GM12878 (cell line): Measurements from ENCODE around the gene SSH2. TPM values are rescaled to one million over a fixed set of nuclear protein-coding genes. Genes with fewer than 3 reads are reported as not detected.

Source experiments
- SMC3 ChIP-seq: IDR thresholded peaks from 2 replicates; pipeline ENCODE4 v1.6.1; 2011; ENCODE audit warnings: low read length, improper control_type of control experiment, borderline replicate concordance
- polyA plus RNA-seq, 11 experiments: library from polyadenylated mRNA; depleted of rRNA in 4 of 11; unstranded in 6 of 11; stranded (reverse) in 5 of 11; fragments of >200 nt; fragmentation: Nextera tagmentation in 4 of 11; fragmentation: Illumina TruSeq in 1 of 11; extraction: Ambion mirVana in 4 of 11; extraction: Trizol in 1 of 11; gene quantifications; 1 replicate in 1 of 11; 2 replicates in 10 of 11; pipeline versions ENCODE4 v1.2.1 to v1.2.3, GENCODE V29; 2011 to 2016; ENCODE audit warnings: inconsistent platforms in 2 of 11, missing spikeins in 2 of 11, low read depth in 1 of 11
- total RNA-seq, 4 experiments: library from RNA; depleted of rRNA in 3 of 4; stranded (reverse); fragments of >200 nt in 3 of 4; fragmentation: Illumina TruSeq in 1 of 4; extraction: Trizol in 1 of 4; gene quantifications; 2 replicates each; pipeline versions ENCODE4 v1.2.1 to v1.2.3, GENCODE V29; 2013 to 2021
- TF ChIP-seq, protein P1 (sequence below), 3 experiments: IDR thresholded peaks in 2 of 3; conservative IDR thresholded peaks in 1 of 3; 2 replicates each; pipeline ENCODE4 v1.5.1; 2011; ENCODE audit warnings: low read depth in 3 of 3, low read length in 3 of 3, mild to moderate bottlenecking in 3 of 3, control low read depth in 2 of 3, moderate library complexity in 2 of 3, inconsistent platforms in 1 of 3, mixed read lengths in 1 of 3; ENCODE audit not compliant: control insufficient read depth in 2 of 3, insufficient read depth in 1 of 3; ENCODE audit errors: extremely low read depth in 1 of 3
- TF ChIP-seq, protein P2 (sequence below): IDR thresholded peaks from 2 replicates; pipeline ENCODE4 v1.6.1; 2012; ENCODE audit warnings: improper control_type of control experiment, low read depth, low read length; ENCODE audit not compliant: insufficient replicate concordance
- TF ChIP-seq, protein P3 (sequence below): fragments of 450-650 bp; IDR thresholded peaks from 2 replicates; pipeline ENCODE4 v1.6.1; 2016; ENCODE audit warnings: mild to moderate bottlenecking, moderate library complexity, borderline replicate concordance
- TF ChIP-seq, protein P4 (sequence below): fragments of 450-650 bp; formaldehyde crosslinking; IDR thresholded peaks from 2 replicates; pipeline ENCODE4 v1.4.0; 2020; ENCODE audit warnings: mild to moderate bottlenecking, moderate library complexity
- TF ChIP-seq, protein P5 (sequence below): IDR thresholded peaks from 2 replicates; pipeline ENCODE4 v1.6.1; 2012; ENCODE audit warnings: low read depth, low read length, improper control_type of control experiment

The SSH2 gene
- total and polyA plus RNA-seq, 10 of the 15 experiments (the other 5 are each of a cell fraction or from before 2014, with no cell fraction given): 9.3 to 65.9 (median 34.0) TPM

DNA sequence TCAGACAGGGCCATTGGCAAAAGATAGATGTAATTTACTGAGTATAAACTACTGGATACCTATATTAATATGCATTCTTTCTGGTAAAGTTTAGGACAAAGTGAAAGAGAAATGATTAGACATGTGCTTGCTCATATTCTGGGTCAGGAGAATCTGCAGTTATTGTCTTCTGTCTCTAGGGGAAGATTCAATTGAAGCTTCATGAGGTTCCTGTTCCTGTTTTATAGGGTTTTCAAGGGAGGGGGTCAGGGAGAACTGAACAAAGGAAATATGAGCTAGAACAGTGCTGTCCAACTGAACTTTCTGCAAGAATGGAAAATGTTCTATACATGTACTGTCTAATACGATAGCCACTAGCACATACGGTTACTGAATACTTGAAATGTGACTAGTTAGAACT, 248.0 kb downstream of the SSH2 start (continued):
- TF ChIP-seq, protein P1, sequence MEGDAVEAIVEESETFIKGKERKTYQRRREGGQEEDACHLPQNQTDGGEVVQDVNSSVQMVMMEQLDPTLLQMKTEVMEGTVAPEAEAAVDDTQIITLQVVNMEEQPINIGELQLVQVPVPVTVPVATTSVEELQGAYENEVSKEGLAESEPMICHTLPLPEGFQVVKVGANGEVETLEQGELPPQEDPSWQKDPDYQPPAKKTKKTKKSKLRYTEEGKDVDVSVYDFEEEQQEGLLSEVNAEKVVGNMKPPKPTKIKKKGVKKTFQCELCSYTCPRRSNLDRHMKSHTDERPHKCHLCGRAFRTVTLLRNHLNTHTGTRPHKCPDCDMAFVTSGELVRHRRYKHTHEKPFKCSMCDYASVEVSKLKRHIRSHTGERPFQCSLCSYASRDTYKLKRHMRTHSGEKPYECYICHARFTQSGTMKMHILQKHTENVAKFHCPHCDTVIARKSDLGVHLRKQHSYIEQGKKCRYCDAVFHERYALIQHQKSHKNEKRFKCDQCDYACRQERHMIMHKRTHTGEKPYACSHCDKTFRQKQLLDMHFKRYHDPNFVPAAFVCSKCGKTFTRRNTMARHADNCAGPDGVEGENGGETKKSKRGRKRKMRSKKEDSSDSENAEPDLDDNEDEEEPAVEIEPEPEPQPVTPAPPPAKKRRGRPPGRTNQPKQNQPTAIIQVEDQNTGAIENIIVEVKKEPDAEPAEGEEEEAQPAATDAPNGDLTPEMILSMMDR (IDR thresholded peaks at IDR 0.05 in 2 of 3, conservative IDR thresholded peaks at IDR 0.05 in 1 of 3; ENCODE audit: control insufficient read depth in 2 of 3, extremely low read depth in 1 of 3, insufficient read depth in 1 of 3, low read depth in 3 of 3, low read length in 3 of 3): peak; percentile 5 to 22 (median 12); a peak in 1 of 6 replicates
- TF ChIP-seq, protein P2, sequence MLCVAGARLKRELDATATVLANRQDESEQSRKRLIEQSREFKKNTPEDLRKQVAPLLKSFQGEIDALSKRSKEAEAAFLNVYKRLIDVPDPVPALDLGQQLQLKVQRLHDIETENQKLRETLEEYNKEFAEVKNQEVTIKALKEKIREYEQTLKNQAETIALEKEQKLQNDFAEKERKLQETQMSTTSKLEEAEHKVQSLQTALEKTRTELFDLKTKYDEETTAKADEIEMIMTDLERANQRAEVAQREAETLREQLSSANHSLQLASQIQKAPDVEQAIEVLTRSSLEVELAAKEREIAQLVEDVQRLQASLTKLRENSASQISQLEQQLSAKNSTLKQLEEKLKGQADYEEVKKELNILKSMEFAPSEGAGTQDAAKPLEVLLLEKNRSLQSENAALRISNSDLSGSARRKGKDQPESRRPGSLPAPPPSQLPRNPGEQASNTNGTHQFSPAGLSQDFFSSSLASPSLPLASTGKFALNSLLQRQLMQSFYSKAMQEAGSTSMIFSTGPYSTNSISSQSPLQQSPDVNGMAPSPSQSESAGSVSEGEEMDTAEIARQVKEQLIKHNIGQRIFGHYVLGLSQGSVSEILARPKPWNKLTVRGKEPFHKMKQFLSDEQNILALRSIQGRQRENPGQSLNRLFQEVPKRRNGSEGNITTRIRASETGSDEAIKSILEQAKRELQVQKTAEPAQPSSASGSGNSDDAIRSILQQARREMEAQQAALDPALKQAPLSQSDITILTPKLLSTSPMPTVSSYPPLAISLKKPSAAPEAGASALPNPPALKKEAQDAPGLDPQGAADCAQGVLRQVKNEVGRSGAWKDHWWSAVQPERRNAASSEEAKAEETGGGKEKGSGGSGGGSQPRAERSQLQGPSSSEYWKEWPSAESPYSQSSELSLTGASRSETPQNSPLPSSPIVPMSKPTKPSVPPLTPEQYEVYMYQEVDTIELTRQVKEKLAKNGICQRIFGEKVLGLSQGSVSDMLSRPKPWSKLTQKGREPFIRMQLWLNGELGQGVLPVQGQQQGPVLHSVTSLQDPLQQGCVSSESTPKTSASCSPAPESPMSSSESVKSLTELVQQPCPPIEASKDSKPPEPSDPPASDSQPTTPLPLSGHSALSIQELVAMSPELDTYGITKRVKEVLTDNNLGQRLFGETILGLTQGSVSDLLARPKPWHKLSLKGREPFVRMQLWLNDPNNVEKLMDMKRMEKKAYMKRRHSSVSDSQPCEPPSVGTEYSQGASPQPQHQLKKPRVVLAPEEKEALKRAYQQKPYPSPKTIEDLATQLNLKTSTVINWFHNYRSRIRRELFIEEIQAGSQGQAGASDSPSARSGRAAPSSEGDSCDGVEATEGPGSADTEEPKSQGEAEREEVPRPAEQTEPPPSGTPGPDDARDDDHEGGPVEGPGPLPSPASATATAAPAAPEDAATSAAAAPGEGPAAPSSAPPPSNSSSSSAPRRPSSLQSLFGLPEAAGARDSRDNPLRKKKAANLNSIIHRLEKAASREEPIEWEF: no peak
- TF ChIP-seq, protein P3, sequence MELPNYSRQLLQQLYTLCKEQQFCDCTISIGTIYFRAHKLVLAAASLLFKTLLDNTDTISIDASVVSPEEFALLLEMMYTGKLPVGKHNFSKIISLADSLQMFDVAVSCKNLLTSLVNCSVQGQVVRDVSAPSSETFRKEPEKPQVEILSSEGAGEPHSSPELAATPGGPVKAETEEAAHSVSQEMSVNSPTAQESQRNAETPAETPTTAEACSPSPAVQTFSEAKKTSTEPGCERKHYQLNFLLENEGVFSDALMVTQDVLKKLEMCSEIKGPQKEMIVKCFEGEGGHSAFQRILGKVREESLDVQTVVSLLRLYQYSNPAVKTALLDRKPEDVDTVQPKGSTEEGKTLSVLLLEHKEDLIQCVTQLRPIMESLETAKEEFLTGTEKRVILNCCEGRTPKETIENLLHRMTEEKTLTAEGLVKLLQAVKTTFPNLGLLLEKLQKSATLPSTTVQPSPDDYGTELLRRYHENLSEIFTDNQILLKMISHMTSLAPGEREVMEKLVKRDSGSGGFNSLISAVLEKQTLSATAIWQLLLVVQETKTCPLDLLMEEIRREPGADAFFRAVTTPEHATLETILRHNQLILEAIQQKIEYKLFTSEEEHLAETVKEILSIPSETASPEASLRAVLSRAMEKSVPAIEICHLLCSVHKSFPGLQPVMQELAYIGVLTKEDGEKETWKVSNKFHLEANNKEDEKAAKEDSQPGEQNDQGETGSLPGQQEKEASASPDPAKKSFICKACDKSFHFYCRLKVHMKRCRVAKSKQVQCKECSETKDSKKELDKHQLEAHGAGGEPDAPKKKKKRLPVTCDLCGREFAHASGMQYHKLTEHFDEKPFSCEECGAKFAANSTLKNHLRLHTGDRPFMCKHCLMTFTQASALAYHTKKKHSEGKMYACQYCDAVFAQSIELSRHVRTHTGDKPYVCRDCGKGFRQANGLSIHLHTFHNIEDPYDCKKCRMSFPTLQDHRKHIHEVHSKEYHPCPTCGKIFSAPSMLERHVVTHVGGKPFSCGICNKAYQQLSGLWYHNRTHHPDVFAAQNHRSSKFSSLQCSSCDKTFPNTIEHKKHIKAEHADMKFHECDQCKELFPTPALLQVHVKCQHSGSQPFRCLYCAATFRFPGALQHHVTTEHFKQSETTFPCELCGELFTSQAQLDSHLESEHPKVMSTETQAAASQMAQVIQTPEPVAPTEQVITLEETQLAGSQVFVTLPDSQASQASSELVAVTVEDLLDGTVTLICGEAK: no peak
- TF ChIP-seq, protein P4, sequence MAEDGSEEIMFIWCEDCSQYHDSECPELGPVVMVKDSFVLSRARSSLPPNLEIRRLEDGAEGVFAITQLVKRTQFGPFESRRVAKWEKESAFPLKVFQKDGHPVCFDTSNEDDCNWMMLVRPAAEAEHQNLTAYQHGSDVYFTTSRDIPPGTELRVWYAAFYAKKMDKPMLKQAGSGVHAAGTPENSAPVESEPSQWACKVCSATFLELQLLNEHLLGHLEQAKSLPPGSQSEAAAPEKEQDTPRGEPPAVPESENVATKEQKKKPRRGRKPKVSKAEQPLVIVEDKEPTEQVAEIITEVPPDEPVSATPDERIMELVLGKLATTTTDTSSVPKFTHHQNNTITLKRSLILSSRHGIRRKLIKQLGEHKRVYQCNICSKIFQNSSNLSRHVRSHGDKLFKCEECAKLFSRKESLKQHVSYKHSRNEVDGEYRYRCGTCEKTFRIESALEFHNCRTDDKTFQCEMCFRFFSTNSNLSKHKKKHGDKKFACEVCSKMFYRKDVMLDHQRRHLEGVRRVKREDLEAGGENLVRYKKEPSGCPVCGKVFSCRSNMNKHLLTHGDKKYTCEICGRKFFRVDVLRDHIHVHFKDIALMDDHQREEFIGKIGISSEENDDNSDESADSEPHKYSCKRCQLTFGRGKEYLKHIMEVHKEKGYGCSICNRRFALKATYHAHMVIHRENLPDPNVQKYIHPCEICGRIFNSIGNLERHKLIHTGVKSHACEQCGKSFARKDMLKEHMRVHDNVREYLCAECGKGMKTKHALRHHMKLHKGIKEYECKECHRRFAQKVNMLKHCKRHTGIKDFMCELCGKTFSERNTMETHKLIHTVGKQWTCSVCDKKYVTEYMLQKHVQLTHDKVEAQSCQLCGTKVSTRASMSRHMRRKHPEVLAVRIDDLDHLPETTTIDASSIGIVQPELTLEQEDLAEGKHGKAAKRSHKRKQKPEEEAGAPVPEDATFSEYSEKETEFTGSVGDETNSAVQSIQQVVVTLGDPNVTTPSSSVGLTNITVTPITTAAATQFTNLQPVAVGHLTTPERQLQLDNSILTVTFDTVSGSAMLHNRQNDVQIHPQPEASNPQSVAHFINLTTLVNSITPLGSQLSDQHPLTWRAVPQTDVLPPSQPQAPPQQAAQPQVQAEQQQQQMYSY (CRISPR knock-in tag): no peak
- TF ChIP-seq, protein P5, sequence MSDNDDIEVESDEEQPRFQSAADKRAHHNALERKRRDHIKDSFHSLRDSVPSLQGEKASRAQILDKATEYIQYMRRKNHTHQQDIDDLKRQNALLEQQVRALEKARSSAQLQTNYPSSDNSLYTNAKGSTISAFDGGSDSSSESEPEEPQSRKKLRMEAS: no peak
- TF ChIP-seq SMC3: peak; percentile 38; the same call in 1 of the 2 replicates
